GM18511 (cell line): ENCODE results near the gene TNFAIP1.
"Not testable (repeated sequence)": the region's sequence is repeated elsewhere in the genome, so short reads cannot be mapped to it uniquely, and the experiment has no call there.

Experiments
- ATAC-seq: cut with Tn5 transposase; IDR thresholded peaks from one replicate; pipeline ENCODE4 v1.9.1; 2021; ENCODE audit warnings: mild to moderate bottlenecking, moderate library complexity; ENCODE audit not compliant: unreplicated experiment

Gene TNFAIP1

GRCh38 chr17:28335201-28335958, at the start of gene TNFAIP1, which contains the start of gene IFT20:
TNFAIP1 (plus strand) TSS chr17:28335761; CDS start chr17:28339522, 3,761 bp downstream.
IFT20 (minus strand) TSS chr17:28335472; CDS start chr17:28331985, 3,487 bp downstream.
- ATAC-seq: peak; percentile 97

GRCh38 chr17:28285965-28286364, 49.6 kb upstream of the TNFAIP1 start:
- ATAC-seq: no peak

GRCh38 chr17:28290703-28291102, 44.9 kb upstream of the TNFAIP1 start:
- no peak for ATAC-seq

GRCh38 chr17:28291780-28292330, 43.7 kb upstream of the TNFAIP1 start:
- ATAC-seq: no peak

- not testable (repeated sequence) for ATAC-seq
Measured at GRCh38 chr17:28292878-28293277, 42.7 kb upstream of the TNFAIP1 start.

GRCh38 chr17:28293994-28294393, 41.6 kb upstream of the TNFAIP1 start:
- ATAC-seq: no peak

- no peak for ATAC-seq
Measured at GRCh38 chr17:28295677-28296578, 39.6 kb upstream of the TNFAIP1 start.

- no peak for ATAC-seq
Measured at GRCh38 chr17:28298449-28298848, 37.1 kb upstream of the TNFAIP1 start.

- ATAC-seq: no peak
Measured at GRCh38 chr17:28306954-28307401, 28.6 kb upstream of the TNFAIP1 start.

GRCh38 chr17:28313841-28314240, 21.7 kb upstream of the TNFAIP1 start:
- ATAC-seq: no peak

GRCh38 chr17:28315846-28316705, 19.5 kb upstream of the TNFAIP1 start:
- no peak for ATAC-seq

- no peak for ATAC-seq
Measured at GRCh38 chr17:28317099-28317965, 18.2 kb upstream of the TNFAIP1 start.

GRCh38 chr17:28317966-28318758, 17.4 kb upstream of the TNFAIP1 start:
- peak; percentile 20 for ATAC-seq

GRCh38 chr17:28318759-28319597, 16.6 kb upstream of the TNFAIP1 start, which contains the start of gene TMEM97:
TMEM97 (plus strand) TSS chr17:28319200; CDS start chr17:28319240, 40 bp downstream.
- ATAC-seq: peak; percentile 98

GRCh38 chr17:28319598-28319935, 16.0 kb upstream of the TNFAIP1 start:
- ATAC-seq: no peak

- no peak for ATAC-seq
Measured at GRCh38 chr17:28320215-28321061, 15.1 kb upstream of the TNFAIP1 start.

- ATAC-seq: no peak
Measured at GRCh38 chr17:28324267-28324745, 11.3 kb upstream of the TNFAIP1 start.
